HG03469 (cell line): ENCODE results near the gene CTSD.
"Not testable (repeated sequence)": the region's sequence is repeated elsewhere in the genome, so short reads cannot be mapped to it uniquely, and the experiment has no call there.

Experiments used
- ATAC-seq: cut with Tn5 transposase; IDR thresholded peaks from one replicate; pipeline ENCODE4 v1.9.1; 2021; ENCODE audit warnings: mild to moderate bottlenecking, moderate library complexity, moderate number of reproducible peaks; ENCODE audit not compliant: unreplicated experiment

The CTSD gene

DNA sequence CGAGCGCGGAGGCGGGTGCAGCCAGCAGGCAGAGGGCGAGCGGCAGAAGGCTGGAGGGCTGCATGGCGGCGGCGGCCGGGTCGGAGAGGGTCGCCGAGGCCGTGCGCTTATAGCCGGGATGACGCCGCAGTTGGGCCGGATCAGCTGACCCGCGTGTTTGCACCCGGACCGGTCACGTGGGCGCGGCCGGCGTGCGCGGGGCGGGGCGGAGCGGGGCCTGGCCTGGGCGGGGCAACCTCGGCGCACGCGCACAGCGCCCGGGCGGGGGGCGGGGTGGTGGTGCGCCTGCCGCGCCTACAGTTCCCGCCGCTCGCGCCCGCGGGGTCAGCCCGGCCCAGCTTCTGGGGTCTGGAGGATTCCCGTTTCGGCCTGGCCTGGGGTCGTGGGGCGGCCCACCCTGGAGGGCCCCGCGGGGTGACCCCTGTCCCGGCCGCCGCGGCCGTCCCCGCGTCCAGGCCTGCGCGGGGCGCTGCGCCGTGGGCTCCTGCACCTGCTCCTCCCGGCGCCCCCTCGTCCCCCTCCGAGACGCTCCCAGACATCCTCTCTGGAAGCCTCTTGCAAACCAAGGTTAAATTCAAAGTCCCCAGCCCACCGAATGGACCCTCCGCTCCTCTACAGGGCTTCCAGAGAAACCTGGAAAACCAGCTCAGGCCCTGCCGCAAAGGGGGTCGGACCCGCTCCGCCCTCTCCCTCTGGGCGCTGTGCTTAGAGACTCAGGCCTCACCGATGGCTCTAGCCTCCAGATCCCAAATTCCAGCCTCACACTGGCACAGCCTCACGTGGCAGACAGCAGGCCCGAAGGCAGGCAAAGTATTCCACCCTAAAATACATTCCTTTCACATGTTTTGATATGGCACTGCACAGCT is at the start of gene CTSD:
CTSD (minus strand) TSS at position 132 of the 866 bp plus-strand sequence; CDS start at position 64, 68 bp downstream.
- no peak for ATAC-seq

DNA sequence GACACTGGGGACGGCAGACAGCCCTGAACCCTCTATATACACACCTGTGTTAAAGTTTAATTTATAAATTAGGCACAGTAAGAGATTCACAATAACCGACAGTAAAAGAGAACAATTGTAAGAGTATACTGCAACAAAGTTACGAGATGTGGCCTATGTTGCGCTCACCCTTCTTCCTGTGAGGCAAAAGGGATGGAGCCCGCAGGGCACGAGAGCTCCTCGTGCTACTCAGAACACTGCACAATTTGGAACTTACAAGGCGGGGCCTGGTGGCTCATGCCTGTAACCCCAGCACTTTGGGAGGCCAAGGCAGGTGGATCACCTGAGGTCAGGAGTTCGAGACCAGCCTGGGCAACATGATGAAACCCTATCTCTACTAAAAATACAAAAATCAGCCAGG is 49.6 kb upstream of the CTSD start:
- not testable (repeated sequence) for ATAC-seq

DNA sequence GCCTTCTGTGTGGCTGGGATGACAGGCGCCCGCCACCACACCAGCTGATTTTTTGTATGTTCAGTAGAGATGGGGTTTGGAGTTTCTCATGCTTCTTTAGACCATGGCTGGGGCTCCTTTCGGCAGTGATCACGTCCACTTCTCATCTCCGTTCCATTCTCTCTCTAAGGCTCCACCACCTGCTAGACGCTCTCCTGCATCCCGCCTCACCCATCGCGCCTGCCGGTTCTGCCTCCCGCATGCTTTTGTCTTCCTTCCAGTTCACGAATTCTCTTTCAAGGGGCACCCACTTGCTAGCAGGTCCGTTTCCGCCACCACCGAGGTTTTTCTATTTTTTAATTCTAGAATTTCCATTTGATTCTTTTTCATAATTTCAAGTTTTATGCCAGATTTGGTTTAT is 49.1 kb upstream of the CTSD start:
- no peak for ATAC-seq

DNA sequence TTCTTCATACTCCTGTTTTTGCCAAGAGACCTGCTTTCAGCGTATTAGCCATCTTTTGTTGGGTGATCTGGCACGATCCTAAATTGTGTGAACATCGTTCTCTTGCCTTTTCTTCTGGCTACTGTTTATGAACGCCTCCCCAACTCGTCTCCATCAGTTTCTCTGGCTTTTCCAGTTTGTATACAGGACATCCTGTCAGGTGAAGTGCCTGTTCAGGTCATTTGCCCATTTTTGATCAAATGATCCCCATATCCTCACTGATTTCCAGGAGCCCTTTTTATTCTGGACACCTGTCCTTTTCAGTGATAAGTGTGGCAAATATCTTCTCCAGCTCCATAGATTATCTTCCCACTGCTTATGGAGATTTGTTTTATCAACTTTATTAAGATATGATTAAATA is 48.5 kb upstream of the CTSD start:
- ATAC-seq: no peak

DNA sequence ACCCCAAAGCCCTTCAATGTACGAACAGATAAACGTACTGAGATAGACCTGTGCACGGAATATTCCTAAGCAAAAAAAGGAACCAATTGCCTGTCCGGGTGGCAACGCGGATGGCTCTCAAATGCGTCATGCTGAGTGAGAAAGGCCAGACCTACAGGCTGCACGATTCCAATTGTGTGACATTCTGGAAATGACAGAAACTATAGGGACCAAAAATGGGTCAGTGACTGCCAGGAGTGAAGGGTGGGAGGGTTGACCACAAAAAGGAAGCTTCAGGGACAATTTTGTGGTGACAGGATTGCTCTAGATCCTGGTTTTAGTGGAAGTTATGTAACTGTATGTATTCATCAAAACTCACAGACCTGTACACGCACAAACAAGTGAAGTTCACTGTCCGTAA is 47.0 kb upstream of the CTSD start:
- ATAC-seq: no peak

DNA sequence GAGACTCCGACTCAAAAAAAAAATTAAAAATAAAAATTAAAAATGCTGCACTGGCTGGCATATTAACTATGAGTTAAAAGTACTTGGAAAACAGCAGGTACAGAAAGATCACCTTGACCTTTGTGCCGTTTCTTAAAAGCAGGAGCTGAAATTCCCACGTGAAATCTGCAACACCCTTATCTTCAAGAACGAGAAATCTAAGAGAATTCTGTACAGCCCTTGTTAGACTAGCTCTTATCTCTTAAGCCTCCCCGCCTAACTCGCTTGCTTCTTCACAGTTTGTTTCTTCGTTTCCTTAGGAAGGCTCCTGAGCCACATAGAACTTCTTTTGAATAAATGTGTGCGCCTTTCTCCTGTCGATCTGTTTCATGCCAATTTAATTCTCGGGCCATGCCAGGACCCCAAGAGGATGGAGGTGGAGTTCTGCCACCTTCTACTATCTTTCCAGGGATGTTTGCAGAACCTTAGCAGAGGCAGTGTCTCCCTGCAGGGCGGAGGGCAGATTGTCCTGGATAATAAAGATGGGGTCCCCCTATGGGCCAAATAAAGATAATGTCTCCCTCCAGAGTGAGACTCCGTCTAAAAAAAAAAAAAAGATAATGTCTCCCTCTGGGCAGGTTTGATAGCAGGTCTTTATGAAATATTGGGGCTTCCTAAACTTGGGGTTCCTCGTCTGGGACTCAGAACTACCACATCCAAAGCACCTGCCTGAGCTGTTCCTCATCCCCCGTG is 43.7 kb upstream of the CTSD start:
- no peak for ATAC-seq

DNA sequence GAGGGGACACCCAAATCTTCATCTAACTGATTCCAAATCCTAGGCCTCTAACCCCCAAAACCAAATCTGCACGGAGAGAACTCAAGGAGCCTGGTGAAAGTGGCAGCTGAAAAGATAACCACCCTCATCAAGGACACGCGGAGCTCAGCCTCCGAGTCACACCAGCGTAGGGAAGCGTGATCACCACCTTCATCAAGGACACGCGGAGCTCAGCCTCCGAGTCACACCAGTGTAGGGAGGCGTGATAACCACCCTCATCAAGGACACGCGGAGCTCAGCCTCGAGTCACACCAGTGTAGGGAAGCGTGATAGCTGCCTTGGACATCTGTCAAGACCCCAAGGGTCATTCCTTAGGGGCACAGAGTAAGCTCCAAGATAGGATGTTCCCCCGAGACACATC is 41.8 kb upstream of the CTSD start:
- ATAC-seq: no peak

DNA sequence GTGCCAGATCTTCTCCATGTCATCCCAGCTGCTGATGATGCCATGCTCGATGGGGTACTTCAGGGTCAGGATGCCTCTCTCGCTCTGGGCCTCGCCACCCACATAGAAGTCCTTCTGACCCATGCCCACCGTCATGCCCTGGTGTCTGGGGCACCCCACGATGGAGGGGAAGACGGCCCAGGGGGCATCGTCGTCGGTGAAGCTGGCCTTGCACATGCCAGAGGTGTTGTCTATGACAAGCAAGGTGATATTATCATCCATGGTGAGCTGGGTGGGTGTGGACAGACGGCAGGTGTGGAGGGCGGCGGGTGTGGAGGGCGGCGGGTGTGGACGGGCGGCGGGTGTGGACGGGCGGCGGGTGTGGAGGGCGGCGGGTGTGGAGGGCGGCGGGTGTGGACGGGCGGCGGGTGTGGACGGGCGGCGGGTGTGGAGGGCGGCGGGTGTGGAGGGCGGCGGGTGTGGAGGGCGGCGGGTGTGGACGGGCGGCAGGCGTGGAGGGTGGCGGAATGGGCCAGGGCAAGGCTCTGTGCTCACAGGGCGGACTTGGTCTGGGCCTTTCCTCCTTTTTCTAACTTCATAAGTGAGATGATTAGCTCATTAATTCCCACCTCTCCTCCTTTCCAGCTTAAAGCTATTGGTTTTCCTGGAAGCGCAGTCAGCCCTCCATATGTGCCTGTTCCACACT is 40.2 kb upstream of the CTSD start:
- ATAC-seq: not testable (repeated sequence)

DNA sequence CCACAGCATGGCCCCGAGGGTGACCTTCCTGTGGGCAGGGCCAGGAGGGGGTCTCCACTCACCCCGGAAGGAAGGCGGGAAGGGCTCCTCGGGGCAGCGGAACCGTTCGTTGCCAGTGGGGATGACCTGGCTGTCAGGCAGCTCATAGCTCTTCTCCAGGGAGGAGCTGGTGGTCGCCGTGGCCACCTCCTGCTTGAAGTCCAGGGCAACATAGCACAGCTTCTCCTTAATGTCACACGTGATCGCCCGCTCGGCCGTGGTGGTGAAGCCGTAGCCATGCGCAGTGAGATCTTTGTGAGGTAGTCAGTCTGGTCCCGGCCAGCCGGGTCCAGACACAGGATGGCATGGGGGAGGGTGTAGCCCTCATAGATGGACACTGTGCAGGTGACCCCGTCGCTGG is 39.5 kb upstream of the CTSD start:
- no peak for ATAC-seq

DNA sequence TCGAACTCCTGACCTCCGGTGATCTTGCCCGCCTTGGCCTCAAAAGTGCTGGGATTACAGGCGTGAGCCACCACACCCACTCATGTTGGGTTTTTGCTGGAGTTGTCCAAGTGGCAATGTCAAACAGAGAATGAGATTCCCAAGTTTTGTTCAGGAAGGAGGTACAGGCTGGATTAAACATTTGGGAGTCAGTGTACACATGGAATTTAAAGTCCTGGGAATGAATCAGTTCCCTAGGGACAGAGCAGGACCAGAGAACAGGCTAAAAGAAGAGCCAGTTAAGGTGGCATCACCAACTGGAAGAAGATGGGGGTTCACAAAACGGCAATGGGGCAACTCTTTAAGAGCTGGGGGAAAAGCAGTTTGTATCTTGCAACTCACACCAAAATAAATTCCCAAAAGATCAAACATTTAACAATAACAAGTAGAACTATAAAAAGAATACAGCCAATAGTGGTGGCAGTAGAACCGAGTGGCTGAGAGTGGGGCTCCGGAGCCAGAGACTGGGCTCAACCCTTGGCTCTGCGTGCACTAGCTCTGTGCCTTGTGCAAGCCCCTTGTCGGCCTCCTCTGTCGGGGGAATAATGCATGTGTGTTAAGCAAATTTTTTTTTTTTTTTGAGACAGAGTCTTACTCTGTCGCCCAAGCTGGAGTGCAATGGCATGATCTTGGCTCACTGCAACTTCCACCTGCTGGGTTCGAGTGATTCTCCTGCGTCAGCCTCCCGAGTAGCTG is 33.8 kb upstream of the CTSD start:
- no peak for ATAC-seq

DNA sequence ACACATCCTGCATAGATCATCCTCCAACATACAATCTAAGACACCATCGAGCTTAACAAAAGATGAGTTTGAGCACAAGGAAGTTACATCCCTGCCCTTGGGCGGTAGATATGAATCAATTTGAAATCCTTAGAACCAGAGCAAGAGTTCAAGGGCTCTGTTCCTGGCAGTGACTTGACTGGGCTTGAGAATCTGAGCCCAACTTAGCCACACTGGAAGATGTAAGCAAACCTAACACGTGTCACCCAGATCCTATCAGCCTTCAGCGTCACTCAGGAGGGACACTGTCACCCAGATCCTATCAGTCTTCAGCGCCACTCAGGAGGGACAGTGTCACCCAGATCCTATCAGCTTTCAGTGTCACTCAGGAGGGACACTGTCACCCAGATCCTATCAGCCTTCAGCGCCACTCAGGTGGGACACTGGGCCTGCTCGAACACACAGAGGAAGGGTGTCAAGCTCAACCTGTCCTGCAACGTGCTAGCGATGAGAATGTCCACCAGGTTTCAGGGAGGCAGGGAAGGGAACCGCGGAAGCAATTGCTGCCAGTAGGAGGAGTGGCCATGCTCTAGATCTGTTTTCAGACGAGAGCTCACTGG is 32.8 kb upstream of the CTSD start:
- no peak for ATAC-seq

DNA sequence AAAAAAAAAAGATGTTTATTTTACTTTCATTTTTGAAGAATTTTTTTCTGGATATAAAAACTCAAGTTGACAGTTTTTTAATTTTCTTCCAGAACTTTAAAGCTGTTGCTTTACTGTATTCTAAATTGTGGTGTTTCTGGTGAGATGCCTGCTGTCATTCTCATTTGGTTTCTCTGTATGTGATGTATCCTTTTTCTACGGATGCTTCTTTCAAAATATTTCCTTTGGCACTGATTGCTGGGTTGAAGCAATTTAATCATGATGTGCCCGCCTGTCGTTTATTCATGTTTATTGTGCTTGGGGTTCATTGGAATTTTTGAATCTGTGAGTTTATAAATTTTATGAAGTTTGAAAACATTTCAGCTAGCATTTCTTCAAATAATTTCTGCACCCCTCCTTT is 29.4 kb upstream of the CTSD start:
- no peak for ATAC-seq

DNA sequence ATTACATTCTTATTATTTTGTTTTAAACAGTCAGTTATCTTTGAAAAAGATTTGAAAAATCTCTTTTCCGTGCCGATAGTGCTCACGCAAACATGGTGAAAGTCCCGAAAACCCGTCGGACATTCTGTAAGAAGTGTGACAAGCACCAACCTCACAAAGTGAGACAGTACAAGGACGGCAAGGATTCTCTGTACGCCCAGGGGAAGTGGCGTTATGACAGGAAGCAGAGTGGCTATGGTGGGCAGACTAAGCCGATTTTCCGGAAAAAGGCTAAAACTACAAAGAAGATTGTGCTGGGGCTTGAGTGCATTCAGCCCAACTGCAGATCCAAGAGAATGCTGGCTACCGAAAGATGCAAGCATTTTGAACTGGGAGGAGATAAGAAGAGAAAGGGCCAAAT is 28.7 kb upstream of the CTSD start:
- no peak for ATAC-seq

DNA sequence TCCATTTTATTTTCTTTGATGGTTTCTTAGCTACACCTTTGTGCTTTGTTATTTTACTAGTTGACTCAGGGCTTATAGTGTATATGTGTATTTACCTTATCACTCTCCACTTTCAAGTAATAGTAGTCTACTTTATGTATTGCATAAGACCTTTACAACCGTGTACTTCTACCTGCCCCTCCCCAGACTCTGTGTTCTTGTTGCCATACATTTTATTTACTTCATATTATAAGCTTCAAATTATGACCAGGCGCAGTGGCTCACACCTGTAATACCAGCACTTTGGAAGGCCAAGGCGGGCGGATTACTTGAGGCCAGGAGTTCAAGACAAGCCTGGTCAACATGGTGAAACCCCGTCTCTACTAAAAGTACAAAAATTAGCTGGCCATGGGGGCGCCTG is 28.2 kb upstream of the CTSD start:
- ATAC-seq: no peak

DNA sequence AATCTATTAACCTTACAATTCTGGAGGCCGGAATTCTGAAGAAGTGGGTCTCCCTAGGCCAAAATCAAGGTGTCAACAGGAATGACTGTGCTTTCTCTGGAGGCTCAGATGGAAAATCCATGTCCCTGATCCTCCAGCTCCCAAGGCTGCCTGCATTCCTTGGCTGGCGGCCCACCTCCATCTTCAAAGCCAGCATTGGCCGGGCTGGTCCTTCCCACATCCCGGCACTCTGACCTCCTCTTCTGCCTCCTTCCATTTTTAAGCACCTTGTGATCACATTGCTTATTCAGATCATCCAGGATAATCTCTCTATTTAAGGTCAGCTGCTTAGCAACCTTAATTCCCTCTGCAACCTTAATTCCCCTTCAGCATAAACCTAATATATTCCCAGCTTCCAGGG is 22.7 kb upstream of the CTSD start:
- no peak for ATAC-seq

DNA sequence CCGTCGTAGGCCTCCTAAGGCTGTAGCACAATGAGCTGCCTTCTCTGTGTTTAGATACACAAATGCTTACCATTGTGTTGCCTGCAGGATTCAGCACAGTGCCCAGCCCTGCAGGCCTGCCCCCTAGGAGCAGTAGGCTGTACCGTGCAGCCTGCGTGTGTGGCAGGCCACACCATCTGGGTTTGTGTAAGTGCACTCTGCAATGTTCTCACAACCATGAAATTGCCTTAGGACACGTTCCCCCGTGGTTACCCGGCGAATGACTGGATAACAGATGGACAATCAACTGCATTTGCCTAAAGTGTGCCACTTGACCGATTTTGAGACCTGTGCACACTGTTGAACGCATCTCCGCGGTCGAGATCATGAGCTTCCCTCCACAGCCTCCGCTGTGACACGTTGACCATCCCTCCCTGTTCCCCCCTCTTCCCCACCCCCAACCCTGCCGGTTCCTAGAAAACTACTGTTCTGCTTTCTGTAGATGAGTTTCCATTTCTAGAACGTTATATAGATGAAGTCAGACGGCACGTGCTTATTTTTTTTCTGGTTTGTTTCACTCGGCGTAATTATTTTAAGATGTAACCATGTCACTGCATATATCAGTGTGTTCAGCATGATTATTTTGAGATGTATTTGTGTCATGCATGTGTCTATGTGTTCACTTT is 22.2 kb upstream of the CTSD start:
- ATAC-seq: no peak

DNA sequence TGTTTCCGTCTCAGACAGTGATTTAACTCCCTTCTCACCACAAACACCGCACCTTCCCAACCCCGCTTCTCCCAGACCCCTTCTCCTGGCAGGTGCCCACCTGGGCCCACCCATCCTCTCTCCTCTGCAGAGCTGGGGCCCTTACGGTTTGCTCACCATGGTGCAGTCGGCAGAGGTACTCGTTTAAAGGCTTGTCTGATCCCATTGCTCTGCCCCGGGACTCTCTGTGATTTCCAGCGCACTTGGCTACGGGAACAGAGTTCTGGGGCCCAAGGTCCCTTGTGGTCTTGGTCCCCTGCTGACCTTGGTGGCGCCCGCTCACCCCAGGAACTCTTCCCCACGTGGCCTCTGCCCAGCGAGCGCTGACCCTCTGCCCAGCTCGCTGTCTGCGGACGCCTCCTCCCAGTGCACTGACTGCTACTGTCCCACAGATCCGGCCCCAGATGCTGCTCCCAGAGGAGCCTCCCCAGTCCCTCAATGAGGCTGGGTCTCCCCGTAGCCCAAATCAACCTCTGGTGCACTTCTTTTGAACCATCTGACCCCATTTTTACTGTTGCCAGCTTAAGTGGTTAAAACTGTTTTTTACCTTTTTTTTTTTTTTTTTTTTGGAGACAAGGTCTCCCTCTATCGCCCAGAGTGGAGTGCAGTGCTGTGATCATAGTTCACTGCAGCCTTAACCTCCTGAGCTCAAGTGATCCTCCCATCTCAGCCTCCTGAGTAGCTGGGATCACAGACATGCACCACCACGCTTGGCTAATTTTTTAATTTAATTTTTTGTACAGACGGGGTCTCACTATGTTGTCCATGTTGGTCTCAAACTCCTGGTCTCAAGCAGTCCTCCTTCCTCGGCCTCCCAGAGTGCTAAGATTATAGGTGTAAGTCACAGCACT is 21.3 kb upstream of the CTSD start:
- ATAC-seq: no peak

DNA sequence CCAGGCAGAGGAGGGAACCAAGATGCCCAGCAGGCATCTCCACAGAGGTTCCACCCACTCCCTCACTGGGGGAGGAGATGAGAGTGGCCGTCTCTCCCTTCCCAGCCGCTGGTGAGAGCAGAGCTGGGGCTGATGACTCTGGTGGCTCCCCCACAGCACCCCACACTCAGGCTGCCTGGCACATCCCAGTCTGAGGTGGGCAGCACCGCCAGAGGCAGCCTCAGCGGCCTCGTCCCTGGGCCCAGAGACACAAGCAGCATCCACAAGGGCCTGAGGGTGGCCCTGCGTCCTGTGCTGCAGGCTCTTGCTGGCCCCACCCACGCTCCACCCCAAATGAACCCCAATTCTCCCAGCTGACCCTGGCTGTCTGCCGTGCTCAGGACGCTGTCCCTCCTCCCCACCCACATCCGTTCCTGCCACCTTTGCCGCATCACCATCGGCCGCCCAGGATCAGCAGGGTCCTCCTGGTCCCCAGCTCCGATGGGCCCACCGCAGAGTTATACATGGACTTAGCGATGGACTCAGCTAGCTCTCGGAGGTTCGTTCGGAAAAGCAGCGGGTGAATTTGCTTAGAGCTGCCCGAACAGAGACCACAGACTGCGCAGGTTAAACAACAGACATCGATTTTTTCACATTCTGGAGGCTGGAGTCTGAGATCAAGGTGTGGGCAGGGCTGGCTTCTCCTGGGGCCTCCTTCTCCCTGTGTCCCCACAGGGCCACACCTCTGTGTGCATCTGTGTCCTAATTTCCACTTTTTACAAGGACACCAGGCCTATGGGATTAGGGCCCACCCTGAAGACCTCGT is 20.2 kb upstream of the CTSD start:
- ATAC-seq: no peak
